Erythroblast (primary cell): ENCODE measurements around the gene ASIP.
A peak's percentile ranks its signal among the peaks of the same experiment; 100 is the strongest.
"Not testable (repeated sequence)": the region's sequence is repeated elsewhere in the genome, so short reads cannot be mapped to it uniquely, and the experiment has no call there.

Experiments
- DNase-seq, 2 experiments: peaks; one replicate each; lab custom pipeline; 2025; lab: John Stamatoyannopoulos, UW
- GATA1 ChIP-seq: IDR thresholded peaks from 2 replicates; pipeline ENCODE4 v1.6.1; 2011; ENCODE audit warnings: low read depth, mild to moderate bottlenecking, control low read depth, low read length, moderate library complexity
- POLR2A ChIP-seq: IDR thresholded peaks from 2 replicates; pipeline ENCODE4 v1.6.1; 2011; ENCODE audit warnings: mild to moderate bottlenecking, low read length

ASIP gene

GRCh38 chr20:34256629-34257124 is 15.5 kb downstream of the ASIP start:
- DNase-seq = no peak
- TF ChIP-seq GATA1 (no peak), POLR2A (no peak)

- TF ChIP-seq GATA1 = no peak
- no peak for TF ChIP-seq POLR2A
- no peak for DNase-seq
Observed at GRCh38 chr20:34260208-34260942, 19.2 kb downstream of the ASIP start.

GRCh38 chr20:34262488-34263288 is 21.5 kb downstream of the ASIP start:
- TF ChIP-seq POLR2A = no peak
- TF ChIP-seq GATA1 = no peak
- no peak for DNase-seq

GRCh38 chr20:34263468-34263867 is 22.2 kb downstream of the ASIP start:
- not testable (repeated sequence) for DNase-seq

GRCh38 chr20:34264141-34264540 is 22.9 kb downstream of the ASIP start:
- no peak for DNase-seq
- TF ChIP-seq GATA1 (no peak), POLR2A (no peak)

GRCh38 chr20:34268145-34268544 is 26.9 kb downstream of the ASIP start:
- TF ChIP-seq GATA1 (no peak), POLR2A (no peak)
- DNase-seq = no peak

- peak in 1 of 2 experiments; percentile 27 for DNase-seq
- TF ChIP-seq GATA1 (no peak), POLR2A (no peak)
Observed at GRCh38 chr20:34268851-34269636, 27.8 kb downstream of the ASIP start.

GRCh38 chr20:34269996-34270627 is 28.9 kb downstream of the ASIP start:
- DNase-seq = no peak
- TF ChIP-seq GATA1 (no peak), POLR2A (no peak)

- TF ChIP-seq GATA1 (no peak), POLR2A (no peak)
- DNase-seq = no peak
Observed at GRCh38 chr20:34271956-34272355, 30.7 kb downstream of the ASIP start.

- TF ChIP-seq GATA1 (no peak), POLR2A (no peak)
- DNase-seq = no peak
Observed at GRCh38 chr20:34274694-34275093, 33.5 kb downstream of the ASIP start.

- no peak for TF ChIP-seq GATA1
- no peak for TF ChIP-seq POLR2A
- DNase-seq = no peak
Observed at GRCh38 chr20:34281177-34281576, 40.0 kb downstream of the ASIP start.

GRCh38 chr20:34282041-34282440 is 40.8 kb downstream of the ASIP start:
- TF ChIP-seq POLR2A (no peak), GATA1 (no peak)
- DNase-seq = no peak

GRCh38 chr20:34283844-34284243 is 42.6 kb downstream of the ASIP start:
- no peak for DNase-seq
- no peak for TF ChIP-seq GATA1
- no peak for TF ChIP-seq POLR2A
